Activated T-helper 1 cell treated with anti-CD3 and anti-CD28 coated beads, Interleukin-2, amount 50 U/mL, for 16 hours (primary cell): ENCODE data around the gene HEXB.
"Not testable (repeated sequence)": the region's sequence is repeated elsewhere in the genome, so short reads cannot be mapped to it uniquely, and the experiment has no call there.

Experiments used
- DNase-seq, 2 donors: peaks; one replicate each; pipeline ENCODE4 v3.0.0-alpha.2; 2020; ENCODE audit warnings: low read depth in 1 of 2, low spot score in 1 of 2

Gene HEXB

DNA sequence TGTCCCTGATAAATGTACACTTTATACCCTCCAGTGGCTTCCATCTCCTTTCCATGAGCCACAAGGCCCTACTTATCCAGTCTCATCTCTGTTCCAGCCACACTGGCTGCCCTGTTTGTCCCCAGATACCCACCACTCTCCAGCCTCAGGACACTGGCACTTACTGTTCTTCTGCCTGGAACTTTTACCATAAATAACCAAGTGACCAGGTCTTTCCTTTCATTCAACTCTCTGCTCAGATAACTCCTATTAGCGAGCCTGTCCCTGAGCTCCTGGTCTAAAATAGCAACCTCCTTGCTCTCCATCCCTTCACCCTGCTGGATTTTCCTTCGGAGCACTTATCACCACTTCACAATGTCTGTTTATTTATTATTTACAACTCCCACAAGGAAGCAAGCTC is 27.9 kb upstream of the HEXB start:
- no peak for DNase-seq

DNA sequence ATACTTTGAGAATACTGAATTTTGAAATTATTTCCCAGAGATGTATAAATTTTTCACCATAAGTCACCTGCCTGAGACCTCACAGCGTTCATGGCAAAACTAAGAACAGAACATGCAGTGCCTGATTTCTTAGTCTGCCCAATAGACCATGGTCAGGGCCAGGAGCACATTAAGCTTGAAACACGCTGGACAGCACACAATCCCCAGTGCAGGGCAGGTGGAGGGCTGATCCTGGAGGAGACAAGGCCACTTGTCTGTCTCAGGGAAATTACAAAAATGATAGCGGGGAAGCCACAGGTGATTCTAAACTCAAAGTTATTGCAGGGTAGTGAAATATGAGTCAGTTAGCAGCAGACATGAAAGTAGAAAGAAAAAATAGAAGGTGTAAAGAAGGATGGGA is 25.9 kb upstream of the HEXB start:
- no peak for DNase-seq

DNA sequence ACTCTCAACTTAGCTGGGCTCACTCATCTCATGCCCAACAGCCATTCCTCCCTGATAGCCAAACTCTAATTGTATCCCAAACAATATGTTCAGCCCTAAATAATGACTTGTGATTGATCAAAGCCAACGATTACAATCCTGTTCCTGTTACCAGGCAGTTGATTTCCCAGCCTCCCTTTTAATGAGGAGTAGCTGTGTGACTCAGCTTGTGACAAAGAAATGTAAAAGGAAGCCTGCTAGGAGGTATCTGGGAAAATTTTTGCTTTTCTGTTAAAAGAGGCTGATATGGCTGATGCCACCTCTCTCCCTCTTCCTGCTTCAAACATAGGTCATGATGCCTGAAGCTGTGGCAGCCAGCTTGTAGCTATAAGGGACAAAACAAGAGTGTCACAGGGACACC is 24.9 kb upstream of the HEXB start:
- DNase-seq, result no peak

DNA sequence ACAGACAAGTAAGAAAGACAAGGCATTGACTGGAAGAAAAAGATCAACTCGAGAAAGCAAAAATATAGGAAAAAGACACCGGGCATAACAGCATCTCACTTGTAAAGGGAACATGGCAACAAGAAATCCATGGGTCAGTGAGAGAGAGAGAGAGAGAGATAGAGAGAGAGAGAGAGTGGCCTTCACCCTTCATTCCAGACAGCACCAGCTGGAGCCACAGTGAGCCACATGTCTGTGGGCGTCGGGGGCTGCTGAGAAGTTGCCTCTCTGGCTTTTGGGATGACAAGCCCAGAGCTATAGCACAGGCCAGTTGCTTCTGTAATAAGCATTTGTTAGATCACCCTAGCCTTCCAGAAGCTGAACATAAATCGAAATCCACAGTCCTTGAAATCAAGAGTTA is 24.2 kb upstream of the HEXB start:
- DNase-seq, result no peak

DNA sequence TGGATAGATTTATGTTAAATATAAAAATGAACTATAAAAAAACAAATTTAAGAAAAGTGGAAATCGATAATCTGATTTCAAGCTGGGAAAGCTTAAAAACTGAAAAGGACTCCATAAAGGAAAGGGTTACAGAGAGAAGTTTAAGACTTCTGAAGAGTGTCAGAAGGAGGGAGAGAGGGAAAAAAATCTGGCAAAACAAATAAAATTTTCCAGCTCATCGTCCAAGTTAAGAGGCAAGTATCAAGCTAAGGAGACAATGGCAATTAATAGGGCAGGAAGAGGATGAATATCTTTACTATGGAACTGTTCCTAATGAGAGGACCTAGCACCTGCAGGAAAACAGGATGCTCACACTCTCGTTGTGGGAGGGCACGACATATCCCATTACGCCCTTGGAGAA is 20.5 kb upstream of the HEXB start:
- no peak for DNase-seq

DNA sequence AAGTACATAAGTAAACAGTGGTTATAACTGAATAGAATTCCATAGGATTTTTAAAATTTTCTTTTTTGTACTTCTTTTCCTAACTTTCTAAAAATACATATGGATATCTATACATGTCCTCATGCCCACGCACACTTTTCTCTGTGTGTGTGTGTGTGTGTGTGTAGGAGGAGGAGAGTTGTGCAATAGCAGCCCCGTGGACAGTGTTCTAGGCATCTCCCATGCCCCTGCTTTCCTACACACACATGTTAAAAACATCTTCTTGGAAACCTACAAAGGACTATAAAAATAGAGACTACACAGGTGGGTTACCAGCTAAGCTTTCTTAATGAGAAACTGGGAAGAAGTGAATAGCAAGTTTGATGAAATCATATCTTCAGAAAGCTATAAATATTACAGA is 19.8 kb upstream of the HEXB start:
- DNase-seq, result no peak

DNA sequence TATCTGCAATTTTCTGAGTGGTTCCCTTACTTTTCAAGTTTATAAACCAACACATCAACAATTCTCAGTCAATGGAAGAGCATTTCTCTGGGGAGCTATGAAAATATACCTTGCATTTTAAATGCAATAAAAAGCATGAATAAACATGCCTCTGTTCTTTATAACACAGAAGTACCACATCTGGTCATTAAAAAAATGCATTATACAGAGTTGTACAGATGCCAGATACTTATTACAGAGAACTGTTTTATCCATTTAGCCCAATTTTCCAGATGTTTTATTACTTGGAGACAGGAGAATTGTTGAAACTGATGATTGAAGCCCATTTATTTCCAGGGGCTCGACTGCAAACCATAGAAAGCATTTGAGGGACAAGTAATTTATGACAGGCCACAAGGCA is 19.2 kb upstream of the HEXB start:
- no peak for DNase-seq

DNA sequence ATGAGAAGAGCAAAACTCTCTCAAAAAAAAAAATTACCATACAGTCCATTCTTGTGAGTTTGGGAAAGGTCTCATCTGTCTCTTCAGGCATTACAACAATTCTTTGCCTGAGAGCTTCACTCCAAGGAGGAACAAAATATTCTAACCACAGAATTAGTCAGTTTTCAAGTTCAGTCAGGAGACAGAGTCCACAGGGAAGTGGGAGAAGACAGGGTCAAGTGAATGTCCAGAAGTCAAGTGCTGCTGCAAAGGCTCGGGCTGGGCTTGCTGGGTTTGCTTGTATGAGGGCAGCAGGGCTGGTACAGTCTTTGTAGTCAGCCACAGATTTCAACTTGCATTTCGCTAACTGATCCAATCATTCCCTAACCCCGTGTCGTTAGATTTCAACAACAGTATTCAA is 17.6 kb upstream of the HEXB start:
- DNase-seq, result no peak

DNA sequence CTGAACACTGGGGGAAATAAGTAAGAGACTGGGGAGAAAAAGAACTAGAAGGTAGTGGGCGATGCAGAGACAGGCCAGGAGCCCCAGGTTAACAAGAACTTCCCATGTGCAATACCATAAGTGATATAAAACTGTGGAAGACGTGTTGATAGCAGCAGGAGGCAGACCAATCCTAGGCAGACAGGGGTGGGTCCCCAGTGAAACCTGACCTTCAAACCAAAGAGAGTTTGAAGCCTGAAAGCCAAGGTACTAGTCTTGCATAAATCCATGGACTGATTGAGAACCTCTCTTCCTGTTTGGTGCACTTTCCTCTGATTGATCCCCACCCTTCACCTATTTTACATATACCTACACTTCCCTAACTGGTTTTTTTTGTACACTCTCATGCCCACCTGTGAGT is 15.2 kb upstream of the HEXB start:
- DNase-seq, result no peak

DNA sequence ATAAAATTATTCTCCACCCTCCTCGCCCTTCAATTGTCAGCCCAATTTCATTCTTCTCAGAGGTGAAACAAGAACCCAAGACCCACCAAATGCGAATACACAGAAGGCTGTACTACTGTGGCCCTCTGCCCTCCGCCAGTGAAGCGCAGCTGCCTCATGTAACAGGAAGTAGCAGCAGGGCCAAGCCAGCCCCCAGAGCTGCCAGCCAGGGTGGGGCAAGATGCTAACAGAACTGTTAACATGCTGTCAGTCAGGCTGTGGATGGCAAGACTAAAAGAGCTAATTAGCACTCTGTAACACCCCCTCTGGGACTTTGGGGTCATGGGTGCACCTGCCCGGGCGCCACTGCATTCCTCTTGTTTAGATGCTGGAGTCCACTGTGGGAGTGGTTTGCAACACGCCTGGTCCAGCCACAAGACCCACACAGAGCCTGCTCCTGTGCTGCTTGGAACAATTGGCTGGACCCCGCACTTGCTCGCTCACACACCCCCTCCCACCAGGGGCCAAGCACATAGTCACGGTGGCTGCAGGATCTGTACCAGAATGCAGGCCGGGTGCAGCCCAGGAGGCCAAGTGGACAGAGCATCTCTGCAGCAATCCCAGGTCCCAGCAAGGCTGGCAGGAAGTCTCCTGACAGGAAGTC is 14.5 kb upstream of the HEXB start:
- DNase-seq, result no peak

DNA sequence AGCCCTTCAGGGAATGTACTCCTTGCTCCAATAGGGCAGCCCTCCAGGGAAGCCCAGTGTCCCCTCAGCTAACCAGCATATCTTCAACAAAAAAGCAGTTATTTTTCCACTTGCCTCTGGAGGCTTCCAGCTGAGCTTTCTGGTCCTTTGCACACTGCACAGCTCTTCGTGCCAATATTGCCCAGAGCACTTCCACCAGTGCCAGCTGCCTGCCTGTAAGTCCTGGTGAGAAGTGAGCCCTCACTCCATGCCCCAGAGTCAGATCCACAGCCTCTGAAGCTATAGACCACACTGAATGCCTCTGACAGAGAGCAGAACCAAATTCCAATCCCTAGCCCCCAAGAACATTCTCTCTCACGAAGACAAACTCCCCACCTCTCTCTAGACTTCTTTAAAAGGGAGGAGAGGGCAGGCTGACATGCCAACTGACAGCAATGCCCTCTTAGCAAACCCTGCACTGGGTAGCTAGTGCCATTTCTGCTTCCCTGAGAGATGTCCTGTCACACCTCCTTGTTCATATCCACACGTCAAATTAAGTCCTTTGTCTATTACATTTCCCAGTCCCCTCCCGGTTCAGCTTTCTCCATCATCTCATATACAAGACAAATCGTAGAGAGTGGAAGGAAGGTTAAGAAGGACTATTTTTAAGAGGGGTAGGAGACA is 12.7 kb upstream of the HEXB start:
- DNase-seq, result no peak

DNA sequence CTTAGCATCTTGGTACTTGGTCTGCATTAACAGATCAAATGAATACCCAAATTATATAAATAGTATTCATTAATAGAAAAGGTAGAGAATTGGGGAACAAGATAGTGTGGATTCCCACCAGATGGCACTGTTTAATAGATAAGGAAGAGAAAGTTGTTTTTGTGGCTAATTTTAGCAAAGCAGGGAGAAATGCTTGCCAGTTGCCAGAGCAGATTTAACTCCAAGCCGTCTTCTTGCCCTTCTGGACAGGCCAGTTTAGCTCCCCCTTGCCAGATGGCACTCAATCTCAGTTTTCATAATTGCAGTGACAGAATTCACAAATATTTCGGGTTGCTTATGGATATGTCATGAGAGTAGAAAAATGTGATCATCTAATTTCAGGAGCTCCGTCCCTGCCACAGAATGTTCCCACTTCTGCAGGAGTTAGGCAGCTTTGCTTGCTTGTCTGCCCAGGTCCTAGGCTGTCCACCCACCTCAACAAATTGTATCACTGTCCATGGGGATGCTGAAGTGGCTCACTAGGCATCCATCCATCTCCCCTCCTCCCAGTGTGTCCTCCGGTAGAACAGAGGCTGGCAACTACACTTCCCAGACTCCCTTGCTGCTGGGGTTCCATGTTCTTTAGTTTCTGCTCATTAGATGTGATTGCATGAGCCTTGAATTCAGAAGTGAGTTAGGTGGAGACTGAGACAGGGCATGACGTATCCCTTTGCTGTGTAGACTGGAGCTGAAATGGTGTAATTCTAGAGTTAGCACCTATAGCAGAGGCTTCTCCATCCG is 11.8 kb upstream of the HEXB start:
- no peak for DNase-seq

DNA sequence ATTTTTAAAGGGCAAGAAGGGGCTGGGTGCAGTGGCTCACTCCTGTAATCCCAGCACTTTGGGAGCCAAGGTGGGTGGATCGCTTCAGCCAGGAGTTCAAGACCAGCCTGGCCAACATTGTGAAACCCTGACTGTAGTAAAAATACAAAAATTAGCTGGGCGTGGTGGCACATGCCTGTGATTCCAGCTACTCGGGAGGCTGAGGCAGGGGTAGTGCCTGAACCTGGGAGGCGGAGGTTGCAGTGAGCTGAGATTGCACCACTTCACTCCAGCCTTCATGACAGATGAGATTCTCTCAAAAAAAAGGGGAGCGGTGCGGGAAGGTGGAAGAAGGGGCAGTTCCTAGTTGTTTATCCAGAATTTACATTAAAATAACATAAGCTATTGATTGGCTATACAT is 8.6 kb upstream of the HEXB start:
- DNase-seq, result not testable (repeated sequence)

DNA sequence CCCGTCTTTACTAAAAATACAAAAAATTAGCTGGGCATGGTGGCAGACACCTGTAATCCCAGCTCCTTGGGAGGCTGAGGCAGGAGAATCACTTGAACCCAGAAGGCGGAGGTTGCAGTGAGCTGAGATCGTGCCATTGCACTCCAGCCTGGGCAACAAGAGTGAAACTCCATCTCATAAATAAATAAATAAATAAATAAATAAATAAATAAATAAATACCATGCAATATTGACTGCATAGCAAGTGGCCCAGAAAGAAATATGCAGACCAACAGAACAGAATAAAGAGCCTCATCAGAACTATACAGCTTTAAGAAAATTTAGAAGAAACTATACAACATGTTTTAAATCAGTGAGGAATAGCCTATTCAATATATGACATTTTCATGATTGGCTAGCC is 6.9 kb upstream of the HEXB start:
- not testable (repeated sequence) for DNase-seq

DNA sequence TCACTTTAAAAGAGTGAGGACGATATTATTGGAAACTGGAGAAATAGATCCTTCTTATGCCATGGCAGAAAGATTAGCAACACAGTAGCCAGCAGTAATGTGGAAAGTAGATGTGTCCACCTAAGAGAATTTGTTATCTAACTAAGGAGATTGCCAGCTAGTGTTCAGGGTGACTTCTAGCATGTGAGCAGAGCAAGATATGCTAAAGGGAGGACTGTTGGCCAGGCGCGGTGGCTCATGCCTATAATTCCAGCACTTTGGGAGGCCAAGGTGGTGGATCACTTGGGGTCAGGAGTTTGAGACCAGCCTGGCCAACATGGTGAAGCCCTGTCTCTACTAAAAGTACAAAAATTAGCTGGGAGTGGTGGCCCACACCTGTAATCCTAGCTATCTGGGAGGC is 5.7 kb upstream of the HEXB start:
- DNase-seq, result not testable (repeated sequence)

DNA sequence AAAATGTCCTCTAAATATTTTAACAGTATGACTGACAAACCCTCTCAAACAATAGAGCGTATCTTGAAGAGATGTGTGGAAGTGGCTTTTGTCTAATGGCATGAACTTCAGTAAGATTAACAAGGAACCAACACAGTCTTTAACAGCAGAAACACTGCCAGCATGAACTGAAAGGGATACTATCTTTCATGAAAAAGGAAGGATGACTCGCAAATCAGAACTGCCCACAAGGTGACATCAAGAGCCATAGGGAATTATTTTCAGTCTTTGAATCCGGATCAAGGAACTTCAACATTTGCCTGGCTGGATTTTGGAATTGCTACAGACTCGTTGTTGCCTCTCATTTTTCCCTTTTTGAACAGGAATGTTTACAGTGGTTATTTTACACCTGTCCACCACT is 5.1 kb upstream of the HEXB start:
- DNase-seq, result no peak

DNA sequence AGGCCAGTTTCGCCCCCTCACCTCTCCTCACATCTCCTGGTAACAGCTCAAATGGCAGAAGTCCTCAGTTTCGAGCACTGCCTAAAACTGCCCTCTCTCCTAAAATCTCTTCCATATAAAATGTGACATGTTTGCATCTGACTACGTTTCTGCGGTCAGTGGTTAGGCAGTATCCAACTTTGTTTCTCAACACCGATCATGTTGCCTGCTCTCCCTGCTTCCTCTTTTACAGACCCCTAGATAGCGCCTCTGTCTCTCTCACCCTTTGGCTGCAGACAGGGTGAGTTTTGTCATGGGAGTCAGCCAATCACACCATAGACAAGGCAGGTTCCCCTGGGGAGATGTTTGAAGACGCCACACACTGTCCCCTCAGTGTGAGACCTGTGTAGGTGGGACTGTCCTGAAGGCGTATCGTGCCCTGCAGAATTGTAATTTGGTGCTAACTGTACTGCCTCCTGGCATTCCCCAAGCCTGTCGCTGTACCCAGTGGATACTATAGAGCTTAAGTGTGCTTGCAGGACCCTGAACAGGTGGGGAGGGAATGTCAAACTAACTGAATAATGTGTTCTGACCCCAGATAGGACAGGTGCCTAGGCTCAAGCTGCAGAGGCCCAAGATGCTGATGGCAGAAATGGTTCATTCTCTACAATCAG is 1.1 kb downstream of the HEXB start:
- no peak for DNase-seq

DNA sequence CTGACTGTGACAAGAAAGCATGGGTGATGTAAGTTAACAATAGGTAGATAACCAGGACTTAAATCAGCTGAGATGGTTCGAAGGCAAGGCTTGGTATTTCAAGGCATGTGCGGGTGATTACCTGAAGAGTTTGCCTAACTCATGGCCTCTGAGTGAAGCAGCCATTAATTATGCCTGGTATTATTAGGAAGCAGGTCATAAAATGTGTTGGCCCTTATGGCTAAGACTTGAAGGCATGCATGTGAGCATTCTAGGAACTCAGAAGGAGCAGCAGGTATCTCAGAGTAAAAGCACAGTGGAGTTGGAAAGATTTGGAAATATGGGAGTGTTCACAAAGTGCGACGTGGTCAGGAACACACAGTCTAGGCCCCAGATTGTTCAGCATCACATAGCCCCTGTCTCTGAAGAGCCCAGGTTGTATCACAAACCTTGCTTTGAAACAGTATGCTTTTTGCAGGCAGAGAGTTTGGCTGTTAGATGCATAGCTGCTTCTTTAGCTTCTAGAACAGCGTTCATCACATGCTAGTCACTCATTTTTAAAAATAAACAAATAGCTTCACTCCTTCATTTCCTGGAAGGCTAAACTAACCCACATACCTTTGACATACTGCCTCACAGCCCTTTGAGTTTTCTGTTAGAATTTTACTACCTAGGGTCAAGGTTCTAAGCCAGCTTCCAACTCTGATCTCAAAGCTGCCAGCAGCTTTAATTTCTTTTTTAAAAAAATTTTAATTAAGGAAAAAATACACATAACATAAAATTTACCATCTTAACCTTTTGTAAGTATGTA is 2.1 kb downstream of the HEXB start:
- no peak for DNase-seq

DNA sequence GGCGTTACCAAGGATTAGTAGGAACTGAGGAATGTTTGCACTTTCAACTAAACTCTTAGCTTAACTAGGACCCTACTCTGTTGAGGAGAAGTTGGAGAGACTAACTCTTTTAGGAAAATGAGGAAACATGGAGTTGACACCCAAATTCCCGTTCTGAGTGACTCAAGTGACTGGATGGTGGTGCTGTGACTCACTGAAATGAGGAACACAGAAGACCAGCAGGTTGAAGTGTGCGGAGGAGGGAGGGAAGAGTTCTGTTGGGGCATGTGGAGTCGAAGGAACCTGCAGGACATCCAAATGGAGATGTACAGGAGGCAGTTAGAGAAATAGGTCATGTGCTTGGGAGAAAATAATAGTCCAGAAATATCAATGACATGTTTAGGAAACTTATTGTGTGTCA is 8.2 kb downstream of the HEXB start:
- no peak for DNase-seq

DNA sequence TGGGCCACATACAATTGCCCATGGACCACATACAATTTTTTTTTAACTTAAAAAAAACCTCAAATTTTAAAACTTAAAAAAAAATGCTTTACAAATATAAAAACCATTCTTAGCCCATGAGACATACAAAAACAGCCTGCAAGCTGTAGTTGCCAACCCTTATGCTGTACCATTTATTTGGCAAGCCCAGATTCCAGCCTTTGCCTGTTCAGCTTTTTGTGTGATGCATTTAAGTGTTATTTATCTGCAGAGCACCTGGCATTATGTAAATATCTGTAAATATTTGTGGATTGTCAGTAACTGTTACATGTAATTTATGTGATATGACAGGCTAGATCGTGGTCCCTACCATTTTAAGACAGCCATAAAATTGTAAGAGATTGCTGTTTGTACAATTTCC is 32.6 kb downstream of the HEXB start:
- DNase-seq, result no peak

DNA sequence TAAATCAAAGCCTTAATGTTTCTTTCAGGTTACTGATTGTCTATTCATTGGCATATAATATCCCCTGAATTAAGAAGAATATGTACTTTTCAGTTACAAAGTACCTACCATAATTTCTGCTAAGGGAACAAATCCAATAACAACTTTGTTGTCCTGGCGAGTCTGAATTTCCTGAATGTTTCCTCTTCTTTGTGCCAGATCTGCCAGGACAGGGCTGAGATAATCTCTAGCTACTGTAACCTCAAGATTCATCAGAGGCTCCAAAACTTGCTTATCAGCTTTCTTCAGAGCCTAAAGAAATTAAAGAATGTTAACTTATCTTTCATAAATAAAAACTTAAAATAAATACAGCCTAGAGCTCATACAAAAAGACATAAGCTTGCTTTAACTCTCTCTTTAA is 37.2 kb downstream of the HEXB start:
- no peak for DNase-seq
